ENCODE results near the gene CCBE1.

- TF ChIP-seq RCOR1 (IDR thresholded peaks at IDR 0.05; ENCODE audit: low read depth, low read length) (no peak), CEBPB (IDR thresholded peaks at IDR 0.05) (no peak), CHD4 (IDR thresholded peaks at IDR 0.05; ENCODE audit: borderline replicate concordance) (no peak), MAFK (IDR thresholded peaks at IDR 0.05; ENCODE audit: partially characterized antibody) (no peak), POLR2A (IDR thresholded peaks at IDR 0.05; ENCODE audit: low read length) (no peak), PHF8 (IDR thresholded peaks at IDR 0.05; ENCODE audit: borderline replicate concordance, low read depth) (no peak)
- TF ChIP-seq, protein P1, sequence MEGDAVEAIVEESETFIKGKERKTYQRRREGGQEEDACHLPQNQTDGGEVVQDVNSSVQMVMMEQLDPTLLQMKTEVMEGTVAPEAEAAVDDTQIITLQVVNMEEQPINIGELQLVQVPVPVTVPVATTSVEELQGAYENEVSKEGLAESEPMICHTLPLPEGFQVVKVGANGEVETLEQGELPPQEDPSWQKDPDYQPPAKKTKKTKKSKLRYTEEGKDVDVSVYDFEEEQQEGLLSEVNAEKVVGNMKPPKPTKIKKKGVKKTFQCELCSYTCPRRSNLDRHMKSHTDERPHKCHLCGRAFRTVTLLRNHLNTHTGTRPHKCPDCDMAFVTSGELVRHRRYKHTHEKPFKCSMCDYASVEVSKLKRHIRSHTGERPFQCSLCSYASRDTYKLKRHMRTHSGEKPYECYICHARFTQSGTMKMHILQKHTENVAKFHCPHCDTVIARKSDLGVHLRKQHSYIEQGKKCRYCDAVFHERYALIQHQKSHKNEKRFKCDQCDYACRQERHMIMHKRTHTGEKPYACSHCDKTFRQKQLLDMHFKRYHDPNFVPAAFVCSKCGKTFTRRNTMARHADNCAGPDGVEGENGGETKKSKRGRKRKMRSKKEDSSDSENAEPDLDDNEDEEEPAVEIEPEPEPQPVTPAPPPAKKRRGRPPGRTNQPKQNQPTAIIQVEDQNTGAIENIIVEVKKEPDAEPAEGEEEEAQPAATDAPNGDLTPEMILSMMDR (IDR thresholded peaks at IDR 0.05) = no peak
Measured at GRCh38 chr18:59466980-59467379, 230.2 kb downstream of the CCBE1 start.
